Activated CD4-positive, alpha-beta memory T cell treated with anti-CD3 and anti-CD28 coated beads, Interleukin-2, amount 10 ng/mL, durations not matched to agents 7 days and 5 days (primary cell): ENCODE measurements around the gene EFNA3. TPM values are rescaled to one million over a fixed set of nuclear protein-coding genes. Genes with fewer than 3 reads are reported as not detected.
A peak's percentile ranks its signal among the peaks of the same experiment; 100 is the strongest.

Experiments used
- CTCF ChIA-PET: fragments of 350-600 bp; sonication (Branson Sonifier 250); formaldehyde crosslinking; loops from one replicate; lab custom pipeline; 2021; ENCODE audit warnings: antibody characterized with exemption, inconsistent platforms; lab: Charles Lee
- POLR2A ChIA-PET: fragments of 350-600 bp; sonication (Branson Sonifier 250); formaldehyde crosslinking; loops from one replicate; lab custom pipeline; 2021; ENCODE audit warnings: antibody characterized with exemption; lab: Charles Lee
- DNase-seq: peaks from one replicate; pipeline ENCODE4 v3.0.0-alpha.2; 2020
- H3K27ac Mint-ChIP-seq: one replicate; pipeline ENCODE4 v1.8.0; 2021; ENCODE audit warnings: mild to moderate bottlenecking, mixed read lengths
- H3K27me3 Mint-ChIP-seq: one replicate; pipeline ENCODE4 v1.8.0; 2021; ENCODE audit warnings: mixed read lengths
- H3K36me3 Mint-ChIP-seq: one replicate; pipeline ENCODE4 v1.8.0; 2021; ENCODE audit warnings: low read depth, mixed read lengths
- H3K4me1 Mint-ChIP-seq: one replicate; pipeline ENCODE4 v1.8.0; 2021; ENCODE audit warnings: mixed read lengths
- H3K4me3 Mint-ChIP-seq: one replicate; pipeline ENCODE4 v1.8.0; 2021; ENCODE audit warnings: mild to moderate bottlenecking, mixed read lengths
- H3K9me3 Mint-ChIP-seq: one replicate; pipeline ENCODE4 v1.8.0; 2021; ENCODE audit warnings: mixed read lengths
- total RNA-seq, 2 experiments: library from RNA; stranded (reverse); gene quantifications; one replicate each; pipeline ENCODE4 v1.2.3, GENCODE V29; 2021

The EFNA3 gene
- total RNA-seq, 2 experiments from 2014 or later = 3.9 to 4.9 TPM

DNA sequence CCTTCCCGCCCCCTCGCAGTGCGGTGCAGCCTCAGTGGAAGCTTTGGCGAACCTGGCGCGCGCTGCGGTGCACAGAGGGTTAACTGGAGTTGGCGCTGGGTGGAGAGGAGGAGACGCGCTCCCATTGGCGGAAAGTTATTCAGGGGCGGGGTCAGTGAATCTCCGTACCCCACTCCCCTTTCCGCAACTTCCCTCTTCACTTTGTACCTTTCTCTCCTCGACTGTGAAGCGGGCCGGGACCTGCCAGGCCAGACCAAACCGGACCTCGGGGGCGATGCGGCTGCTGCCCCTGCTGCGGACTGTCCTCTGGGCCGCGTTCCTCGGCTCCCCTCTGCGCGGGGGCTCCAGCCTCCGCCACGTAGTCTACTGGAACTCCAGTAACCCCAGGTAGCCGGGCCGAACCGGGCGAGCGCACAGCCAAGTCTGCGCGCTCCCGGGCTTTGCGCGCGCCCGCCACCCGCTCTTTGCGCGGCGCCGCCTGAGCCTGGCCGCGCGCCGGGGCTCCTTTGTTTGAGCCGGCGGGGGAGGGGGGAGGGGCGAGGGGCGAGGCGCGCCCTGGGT is 15.0 kb upstream of the EFNA3 start, which contains the start of gene EFNA4:
TSS of gene EFNA4 (plus strand) at position 191 of the 561 bp plus-strand sequence. CDS start at position 275, 84 bp downstream.
- DNase-seq = peak; percentile 88
- peaks cover 14% of the 10 kb centered on the region for H3K36me3 Mint-ChIP-seq
- no peaks in the 10 kb centered on the region for H3K9me3 Mint-ChIP-seq
- peak within 1 kb of the TSS; percentile 90 for H3K4me3 Mint-ChIP-seq
- peaks cover 37% of the 10 kb centered on the region for H3K4me1 Mint-ChIP-seq
- ChIA-PET CTCF (interaction anchor here (1.6 to 12.1 kb wide), 3 partner anchors 12 to 21 kb away, joined by 4 to 121 read pairs (median 65); partner anchors contain the start of gene ADAM15), POLR2A (interaction anchor here (0.7 to 3.6 kb wide), 5 partner anchors 11 to 127 kb away, joined by 3 to 22 read pairs (median 3); partner anchors contain the start of genes EFNA3 and PMVK)
- H3K27ac Mint-ChIP-seq = peak within 1 kb of the TSS; percentile 37
- H3K27me3 Mint-ChIP-seq = no peaks in the 10 kb centered on the region

DNA sequence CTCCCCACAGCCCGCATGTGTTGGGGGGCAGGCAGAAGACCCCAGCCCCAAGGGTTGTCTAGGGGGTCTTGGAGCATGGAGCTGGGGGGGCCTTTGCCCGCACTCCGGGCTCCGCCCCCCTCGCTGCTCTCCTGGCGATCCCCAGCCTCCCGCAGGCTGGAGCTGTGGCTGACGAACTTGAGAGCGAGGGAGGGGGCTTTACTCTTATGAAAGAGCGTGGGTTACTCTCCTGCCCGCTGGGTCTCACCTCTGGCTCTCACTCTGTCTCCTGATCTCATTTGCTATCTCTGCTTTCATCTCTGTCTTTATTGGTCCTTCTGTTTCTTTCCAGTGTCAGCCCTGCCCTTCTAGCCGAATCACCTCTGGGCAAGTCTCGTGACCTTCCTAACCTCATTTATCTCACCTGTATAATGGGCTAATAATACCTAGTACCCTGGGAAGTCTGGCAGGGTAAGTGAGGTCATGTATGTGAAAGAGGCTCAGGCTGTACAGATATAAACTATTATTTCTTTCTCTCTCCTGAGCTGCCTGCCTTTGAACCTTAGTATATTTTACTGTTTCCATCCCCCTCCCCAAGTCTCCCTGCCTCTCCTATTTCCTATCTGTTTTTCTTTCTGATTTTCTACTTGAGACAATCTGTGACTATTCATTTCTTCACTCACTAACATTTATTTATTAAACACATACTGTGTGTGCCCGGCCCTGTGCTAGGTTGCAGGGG is 14.4 kb upstream of the EFNA3 start:
- H3K4me1 Mint-ChIP-seq = peaks cover 37% of the 10 kb centered on the region
- POLR2A ChIA-PET = interaction anchor here (2.7 to 3.6 kb wide), 2 partner anchors 14 to 21 kb away, joined by 18 to 22 read pairs; partner anchors contain the start of gene EFNA3

DNA sequence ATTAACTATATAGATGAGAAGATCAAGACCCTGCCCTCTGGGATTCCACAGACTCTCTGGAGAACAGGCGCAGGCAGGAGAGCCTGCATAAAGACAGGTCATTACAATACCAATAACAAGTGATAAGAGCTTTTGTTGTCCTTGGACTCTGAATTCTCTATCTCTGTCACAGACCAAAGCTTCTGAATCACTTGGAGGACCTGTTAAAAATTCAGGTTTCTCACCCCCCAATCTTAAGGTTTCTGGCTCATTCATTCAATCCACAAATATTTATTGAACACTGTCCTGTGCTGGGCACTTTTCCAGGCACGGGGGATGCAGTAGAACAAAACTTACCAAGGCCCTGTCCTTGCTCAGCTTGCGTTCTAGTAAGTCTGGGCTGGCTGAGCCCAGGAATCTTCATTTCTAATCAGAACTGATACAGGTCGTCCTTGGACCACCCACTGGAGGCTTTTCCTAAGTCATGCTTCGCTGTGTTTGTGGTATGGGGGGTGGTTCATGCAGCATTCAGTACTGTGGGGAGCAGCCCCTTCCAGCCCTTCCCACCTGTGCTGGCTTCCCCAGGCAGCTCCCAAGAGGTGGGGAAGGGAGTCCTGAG is 13.7 kb upstream of the EFNA3 start:
- Mint-ChIP-seq H3K4me1 (peaks cover 37% of the 10 kb centered on the region), H3K27ac (no peak overlapping the region), H3K9me3 (no peaks in the 10 kb centered on the region), H3K36me3 (peaks cover 17% of the 10 kb centered on the region), H3K4me3 (peak overlapping the region; percentile 90), H3K27me3 (no peaks in the 10 kb centered on the region)
- ChIA-PET CTCF (interaction anchor here (1.2 to 12.1 kb wide), 4 partner anchors 14 to 108 kb away, joined by 3 to 121 read pairs (median 4); partner anchors contain the start of genes ADAM15 and KRTCAP2), POLR2A (interaction anchor here (2.7 to 3.6 kb wide), 2 partner anchors 13 to 20 kb away, joined by 18 to 22 read pairs; partner anchors contain the start of gene EFNA3)
- no peak for DNase-seq

More for the DNA sequence above, 14.4 kb upstream of the EFNA3 start:
- peak overlapping the region; percentile 37 for H3K27ac Mint-ChIP-seq
- H3K36me3 Mint-ChIP-seq = peaks cover 17% of the 10 kb centered on the region
- H3K9me3 Mint-ChIP-seq = no peaks in the 10 kb centered on the region
- CTCF ChIA-PET = interaction anchor here (0.6 to 12.1 kb wide), 5 partner anchors 13 to 109 kb away, joined by 3 to 121 read pairs (median 4); partner anchors contain the start of genes ADAM15 and KRTCAP2
- peak overlapping the region; percentile 90 for H3K4me3 Mint-ChIP-seq
- no peak for DNase-seq
- H3K27me3 Mint-ChIP-seq = no peaks in the 10 kb centered on the region

DNA sequence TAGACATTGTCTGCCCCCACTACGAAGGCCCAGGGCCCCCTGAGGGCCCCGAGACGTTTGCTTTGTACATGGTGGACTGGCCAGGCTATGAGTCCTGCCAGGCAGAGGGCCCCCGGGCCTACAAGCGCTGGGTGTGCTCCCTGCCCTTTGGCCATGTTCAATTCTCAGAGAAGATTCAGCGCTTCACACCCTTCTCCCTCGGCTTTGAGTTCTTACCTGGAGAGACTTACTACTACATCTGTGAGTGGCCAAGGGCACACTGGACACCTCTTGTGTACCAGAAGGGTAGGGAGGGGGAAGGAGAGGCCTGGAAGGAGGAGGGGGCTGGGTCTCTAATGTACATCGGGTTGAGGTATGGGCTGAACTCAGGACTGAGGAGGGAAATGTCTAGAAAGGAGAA is 11.9 kb upstream of the EFNA3 start:
- peaks cover 40% of the 10 kb centered on the region for H3K4me1 Mint-ChIP-seq
- H3K4me3 Mint-ChIP-seq = no peak overlapping the region
- ChIA-PET CTCF (interaction anchor here (1.3 to 12.1 kb wide), 2 partner anchors 14 to 18 kb away, joined by 3 to 121 read pairs; no protein-coding TSS in a partner anchor), POLR2A (interaction anchor here (1.1 to 2.0 kb wide), 3 partner anchors 12 to 18 kb away, joined by 3 to 6 read pairs (median 5); no protein-coding TSS in a partner anchor)
- H3K36me3 Mint-ChIP-seq = peaks cover 13% of the 10 kb centered on the region
- no peak for DNase-seq
- H3K27ac Mint-ChIP-seq = no peak overlapping the region
- no peaks in the 10 kb centered on the region for H3K9me3 Mint-ChIP-seq
- H3K27me3 Mint-ChIP-seq = peaks cover 2% of the 10 kb centered on the region

DNA sequence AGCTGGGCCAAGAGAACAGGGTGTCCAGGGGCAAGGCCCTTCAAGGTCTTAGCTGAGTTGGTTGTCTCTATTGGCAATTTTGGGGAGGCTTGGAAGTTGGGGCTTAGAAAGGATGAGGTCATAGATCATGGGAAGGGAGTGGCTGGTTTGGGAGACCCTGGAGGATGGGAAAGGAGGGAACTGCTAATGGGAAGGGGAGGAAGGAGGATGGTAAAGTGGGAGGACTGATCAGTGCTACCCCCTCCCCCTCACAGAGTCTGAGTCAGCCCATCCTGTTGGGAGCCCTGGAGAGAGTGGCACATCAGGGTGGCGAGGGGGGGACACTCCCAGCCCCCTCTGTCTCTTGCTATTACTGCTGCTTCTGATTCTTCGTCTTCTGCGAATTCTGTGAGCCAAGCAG is 10.0 kb upstream of the EFNA3 start:
- peaks cover 8% of the 10 kb centered on the region for H3K27me3 Mint-ChIP-seq
- DNase-seq = no peak
- H3K9me3 Mint-ChIP-seq = no peaks in the 10 kb centered on the region
- H3K36me3 Mint-ChIP-seq = peaks cover 13% of the 10 kb centered on the region
- POLR2A ChIA-PET = interaction anchor here (2.0 kb wide), 1 partner anchor 16 kb away, joined by 6 read pairs; no protein-coding TSS in a partner anchor
- H3K4me3 Mint-ChIP-seq = no peak overlapping the region
- H3K4me1 Mint-ChIP-seq = peaks cover 38% of the 10 kb centered on the region
- CTCF ChIA-PET = interaction anchor here (1.2 to 12.1 kb wide), 2 partner anchors 16 to 51 kb away, joined by 3 to 121 read pairs; no protein-coding TSS in a partner anchor
- no peak overlapping the region for H3K27ac Mint-ChIP-seq

DNA sequence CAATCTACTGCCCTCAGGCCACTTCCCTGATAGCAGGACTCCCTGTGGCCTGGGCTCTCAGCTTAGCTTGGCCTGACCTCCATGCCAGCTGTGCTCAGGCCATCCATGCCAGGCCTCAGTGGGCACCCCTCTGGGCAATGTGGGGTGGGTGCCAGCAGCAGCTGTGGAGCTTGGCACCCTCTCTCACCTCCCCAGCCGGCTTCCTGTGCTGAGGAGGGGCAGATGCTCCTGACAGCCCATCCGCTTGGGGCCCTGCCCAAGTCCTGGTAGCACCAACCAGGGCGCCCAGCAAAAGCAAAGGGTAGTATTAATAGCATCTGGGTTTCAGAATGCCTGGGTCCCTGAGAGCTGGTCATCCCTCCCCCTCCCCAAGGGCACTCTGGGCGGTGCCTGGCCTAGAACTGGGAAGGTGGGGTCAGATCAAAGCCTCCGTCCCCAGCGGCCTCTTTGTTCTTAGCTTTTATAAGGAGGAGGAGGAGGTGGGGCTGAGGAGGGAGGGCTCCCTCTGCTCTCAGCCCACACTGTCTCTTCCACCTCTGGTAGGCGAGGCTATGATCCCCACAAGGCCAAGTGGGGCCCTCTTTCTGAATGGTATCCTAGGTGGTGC is 9.0 kb upstream of the EFNA3 start:
- Mint-ChIP-seq H3K4me3 (no peak overlapping the region), H3K9me3 (no peaks in the 10 kb centered on the region), H3K27ac (no peak overlapping the region), H3K27me3 (peaks cover 8% of the 10 kb centered on the region), H3K36me3 (peaks cover 13% of the 10 kb centered on the region), H3K4me1 (peaks cover 41% of the 10 kb centered on the region)
- ChIA-PET POLR2A (no interaction called here), CTCF (interaction anchor here (1.2 to 2.1 kb wide), 2 partner anchors 22 to 407 kb away, joined by 4 to 8 read pairs; no protein-coding TSS in a partner anchor)
- no peak for DNase-seq

DNA sequence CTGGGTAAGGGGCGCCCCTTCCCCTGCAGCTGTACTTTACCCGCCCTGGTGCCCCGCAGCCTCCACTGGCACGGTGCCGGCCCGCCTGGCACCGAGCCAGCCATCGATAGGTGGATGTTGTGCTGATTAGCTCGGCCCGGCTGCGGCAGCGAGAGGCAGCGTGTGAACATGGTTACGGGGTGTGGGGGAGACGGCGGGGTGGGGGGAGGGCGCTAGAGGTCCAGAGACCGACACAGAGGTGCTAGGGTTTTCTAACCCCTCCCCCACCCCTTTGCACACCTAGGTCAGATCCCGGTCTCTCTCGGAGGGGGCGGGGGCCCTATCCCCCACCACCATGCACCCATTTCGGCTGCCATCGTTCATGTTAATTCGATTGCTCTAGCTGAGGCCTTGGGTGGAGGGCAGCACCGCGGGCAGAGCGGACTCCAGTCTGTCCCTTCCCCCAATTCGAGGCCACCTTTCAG is 8.4 kb upstream of the EFNA3 start:
- H3K27ac Mint-ChIP-seq = no peak overlapping the region
- POLR2A ChIA-PET = interaction anchor here (0.7 to 1.0 kb wide), 2 partner anchors 15 to 87 kb away, joined by 4 read pairs; partner anchors contain the start of gene FLAD1

DNA sequence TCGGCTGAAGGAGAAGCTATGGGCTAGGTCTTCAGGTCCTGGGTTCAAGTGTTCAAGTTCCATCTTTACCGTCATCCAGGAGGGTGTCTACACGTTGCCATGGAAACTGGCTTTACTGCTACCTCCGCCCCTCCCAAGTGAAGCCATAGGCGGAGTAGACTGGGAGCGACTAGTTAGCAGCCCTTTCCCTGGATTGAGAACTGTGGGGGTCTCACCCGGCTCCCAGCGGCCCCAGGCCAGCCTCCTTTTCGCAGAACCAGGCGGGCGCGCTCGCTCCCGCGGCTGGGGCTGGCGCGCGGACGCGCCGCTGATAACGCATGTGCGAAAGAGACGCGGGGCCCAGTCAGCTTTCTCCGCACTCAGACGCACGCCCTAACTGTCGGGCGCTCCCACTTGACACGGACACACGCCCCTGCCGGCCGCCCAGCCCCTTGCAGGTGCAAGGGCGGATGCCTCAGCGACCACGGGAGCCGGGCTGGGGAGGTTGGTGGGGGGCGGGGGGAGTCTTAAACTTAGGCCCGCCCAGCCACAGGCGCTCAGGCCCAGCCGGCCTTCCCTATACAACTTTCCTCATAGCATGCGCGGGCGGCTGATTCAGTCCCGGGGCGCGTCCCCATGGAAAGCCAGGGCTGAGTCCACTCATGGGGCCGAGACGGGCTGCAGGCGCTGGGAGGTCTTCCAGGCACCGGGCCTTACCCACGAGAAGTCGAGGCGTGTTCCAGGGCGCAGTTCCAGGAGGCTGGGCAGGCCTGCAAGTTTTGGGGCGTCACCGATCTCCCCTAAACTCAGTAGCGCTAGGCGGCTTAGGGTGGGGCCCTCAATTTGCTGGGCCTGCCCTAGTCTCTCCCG is 7.7 kb upstream of the EFNA3 start:
- Mint-ChIP-seq H3K4me3 (no peak overlapping the region), H3K27ac (no peak overlapping the region), H3K9me3 (no peaks in the 10 kb centered on the region), H3K27me3 (peaks cover 10% of the 10 kb centered on the region), H3K4me1 (peaks cover 41% of the 10 kb centered on the region), H3K36me3 (peaks cover 13% of the 10 kb centered on the region)
- CTCF ChIA-PET = interaction anchor here (0.8 to 2.1 kb wide), 6 partner anchors 9 to 408 kb away, joined by 3 to 14 read pairs (median 4); no protein-coding TSS in a partner anchor
- DNase-seq = peak; percentile 77
- POLR2A ChIA-PET = interaction anchor here (0.7 to 1.0 kb wide), 3 partner anchors 14 to 88 kb away, joined by 3 to 4 read pairs (median 4); partner anchors contain the start of genes FLAD1 and LENEP

More for the DNA sequence above, 8.4 kb upstream of the EFNA3 start:
- Mint-ChIP-seq H3K9me3 (no peaks in the 10 kb centered on the region), H3K27me3 (peaks cover 8% of the 10 kb centered on the region), H3K4me1 (peaks cover 37% of the 10 kb centered on the region), H3K4me3 (no peak overlapping the region), H3K36me3 (peaks cover 13% of the 10 kb centered on the region)
- no peak for DNase-seq
- CTCF ChIA-PET = interaction anchor here (0.8 to 2.1 kb wide), 5 partner anchors 9 to 407 kb away, joined by 3 to 14 read pairs (median 4); no protein-coding TSS in a partner anchor

DNA sequence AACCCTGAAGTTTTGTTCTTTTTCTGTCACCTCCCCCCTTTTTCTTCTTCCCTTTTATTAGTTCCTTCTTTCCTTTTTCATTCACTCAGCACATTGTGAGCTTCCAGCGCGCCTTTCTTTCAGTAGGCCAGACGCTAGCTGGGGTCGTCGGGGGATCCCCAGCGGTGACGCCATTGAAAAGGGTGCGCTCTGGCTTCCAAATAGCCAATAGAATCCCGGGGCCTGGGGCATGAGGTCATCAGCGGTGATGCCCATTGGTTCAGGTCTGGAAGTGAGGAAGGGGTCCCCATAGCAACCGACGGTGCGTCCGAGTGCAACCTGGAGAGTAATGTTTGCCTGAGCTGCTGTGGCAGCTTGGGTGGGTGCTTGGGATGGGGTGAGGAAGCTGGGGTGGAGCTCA is 6.9 kb upstream of the EFNA3 start:
- no peak for DNase-seq
- ChIA-PET POLR2A (interaction anchor here (0.9 to 1.0 kb wide), 2 partner anchors 10 to 78 kb away, joined by 3 read pairs; partner anchors contain the start of gene LENEP), CTCF (interaction anchor here (0.8 to 1.7 kb wide), 3 partner anchors 10 to 13 kb away, joined by 3 to 4 read pairs (median 4); no protein-coding TSS in a partner anchor)
- Mint-ChIP-seq H3K27ac (no peak overlapping the region), H3K36me3 (peaks cover 13% of the 10 kb centered on the region), H3K4me1 (peaks cover 40% of the 10 kb centered on the region), H3K4me3 (no peak overlapping the region), H3K9me3 (no peaks in the 10 kb centered on the region), H3K27me3 (peaks cover 10% of the 10 kb centered on the region)

DNA sequence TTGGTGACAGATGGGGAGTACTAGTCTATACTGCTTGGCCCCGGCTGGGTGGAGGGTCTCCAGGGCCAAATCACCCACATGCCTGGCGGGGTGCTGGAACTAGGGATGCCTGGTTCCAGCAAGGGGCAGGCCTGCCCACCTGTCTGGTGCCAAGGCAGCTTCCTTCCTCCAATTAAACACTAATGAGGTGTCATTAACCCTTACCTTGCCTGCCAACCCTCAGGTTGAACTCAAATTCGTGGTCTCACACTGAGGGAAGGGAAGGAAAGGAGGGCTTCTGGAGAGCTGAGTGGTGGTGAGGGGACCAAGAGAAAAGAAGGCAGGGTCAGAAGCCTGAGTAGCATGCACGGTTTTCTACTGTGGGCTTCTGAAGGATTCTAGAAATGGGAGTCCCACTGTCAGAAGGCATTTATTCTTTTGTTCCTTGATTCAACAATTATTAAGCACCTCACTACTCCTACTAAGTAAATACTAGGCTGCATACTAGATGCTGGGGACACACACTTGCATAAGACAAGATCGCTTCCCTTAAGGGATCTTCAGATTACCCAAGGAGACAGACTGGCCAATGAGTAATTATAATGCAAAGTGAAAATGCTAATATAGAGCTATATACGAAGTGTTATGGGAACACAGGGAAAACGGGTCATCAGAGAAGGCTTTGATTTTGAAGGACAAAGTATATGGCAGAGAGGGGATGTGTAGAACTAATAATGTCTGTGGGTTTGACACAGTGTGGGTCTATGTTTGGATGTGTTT is 5.9 kb upstream of the EFNA3 start:
- ChIA-PET CTCF (interaction anchor here (0.6 to 1.2 kb wide), 5 partner anchors 10 to 1097 kb away, joined by 3 to 5 read pairs (median 4); no protein-coding TSS in a partner anchor), POLR2A (interaction anchor here (0.9 to 1.0 kb wide), 2 partner anchors 11 to 12 kb away, joined by 3 read pairs; no protein-coding TSS in a partner anchor)
- no peak overlapping the region for H3K4me3 Mint-ChIP-seq
- H3K27ac Mint-ChIP-seq = no peak overlapping the region
- peaks cover 16% of the 10 kb centered on the region for H3K27me3 Mint-ChIP-seq
- H3K9me3 Mint-ChIP-seq = no peaks in the 10 kb centered on the region
- no peak for DNase-seq
- H3K36me3 Mint-ChIP-seq = peaks cover 9% of the 10 kb centered on the region
- peaks cover 46% of the 10 kb centered on the region for H3K4me1 Mint-ChIP-seq
